Panc1 (cell line): Measurements from ENCODE around the gene NUFIP1. TPM values are rescaled to one million over a fixed set of nuclear protein-coding genes. Genes with fewer than 3 reads are reported as not detected.

Source experiments
- ATAC-seq: fragments of 200-7000 bp; cut with Tn5 transposase; 2 replicates; pipeline ENCODE4 v1.9.1; 2020; ENCODE audit warnings: mild to moderate bottlenecking, moderate library complexity
- BruUV-seq: library from RNA; stranded (reverse); fragments of 400-500 nt; replicated peaks from 2 replicates; lab custom pipeline; 2021; lab: Mats Ljungman, UMichigan
- CTCF ChIA-PET: fragments of 300-600 bp; sonication (Branson Sonifier 250); formaldehyde crosslinking; loops from one replicate; lab custom pipeline; 2022; ENCODE audit warnings: antibody characterized with exemption; lab: Charles Lee
- POLR2A ChIA-PET: fragments of 300-600 bp; sonication (Branson Sonifier 250); formaldehyde crosslinking; loops from one replicate; lab custom pipeline; 2022; ENCODE audit warnings: antibody characterized with exemption; lab: Charles Lee
- DNase-seq: peaks from one replicate; pipeline ENCODE4 v3.0.0-alpha.2; 2010; ENCODE audit warnings: low read depth, low spot score
- H3K27ac ChIP-seq: 2 replicates; pipeline ENCODE4 v1.5.1; 2011; ENCODE audit warnings: mild to moderate bottlenecking, low read length, inconsistent platforms
- H3K27me3 ChIP-seq: fragments of 200-500 bp; sonication (Bioruptor generic); 2 replicates; pipeline ENCODE4 v1.6.0; 2014; ENCODE audit warnings: low read length, inconsistent platforms; ENCODE audit not compliant: control insufficient read depth, insufficient read depth
- H3K36me3 ChIP-seq: fragments of 200-500 bp; sonication (Bioruptor generic); 2 replicates; pipeline ENCODE4 v1.5.1; 2014; ENCODE audit warnings: inconsistent platforms, mild to moderate bottlenecking, low read length, moderate library complexity; ENCODE audit not compliant: control insufficient read depth, insufficient read depth
- H3K4me1 ChIP-seq: 2 replicates; pipeline ENCODE4 v1.5.1; 2011; ENCODE audit warnings: inconsistent platforms, mild to moderate bottlenecking, low read length, moderate library complexity; ENCODE audit not compliant: control insufficient read depth, insufficient read depth
- H3K4me3 ChIP-seq, 2 experiments: 2 replicates each; pipeline ENCODE4 v1.5.1; 2011 to 2012; ENCODE audit warnings: low read depth in 2 of 2, low read length in 2 of 2, mild to moderate bottlenecking in 2 of 2, inconsistent platforms in 1 of 2, moderate library complexity in 1 of 2
- H3K9me3 ChIP-seq: fragments of 200-500 bp; sonication (Bioruptor generic); 2 replicates; pipeline ENCODE4 v1.5.1; 2014; ENCODE audit warnings: low read depth, mild to moderate bottlenecking, inconsistent platforms, low read length, moderate library complexity; ENCODE audit not compliant: control insufficient read depth, insufficient read depth
- CTCF ChIP-seq: fragments of 450-650 bp; IDR thresholded peaks from 2 replicates; pipeline ENCODE4 v1.5.1; 2017; ENCODE audit warnings: mild to moderate bottlenecking
- POLR2AphosphoS5 ChIP-seq: IDR thresholded peaks from 2 replicates; pipeline ENCODE4 v1.6.1; 2012; ENCODE audit warnings: mild to moderate bottlenecking, low read depth, low read length, moderate library complexity
- REST ChIP-seq, 2 experiments: IDR thresholded peaks; 2 replicates each; pipeline ENCODE4 v1.6.1; 2011 to 2012; ENCODE audit warnings: low read depth in 2 of 2, control low read depth in 1 of 2, low read length in 1 of 2, mild to moderate bottlenecking in 1 of 2, moderate library complexity in 1 of 2; ENCODE audit not compliant: insufficient read depth in 1 of 2
- SIN3A ChIP-seq: IDR thresholded peaks from 2 replicates; pipeline ENCODE4 v1.6.1; 2012; ENCODE audit warnings: low read depth, mild to moderate bottlenecking, low read length, moderate library complexity, borderline replicate concordance; ENCODE audit not compliant: insufficient read depth
- TCF7L2 ChIP-seq: IDR thresholded peaks from 2 replicates; pipeline ENCODE4 v1.6.1; 2011; ENCODE audit warnings: mild to moderate bottlenecking, low read depth, low read length, inconsistent platforms
- in situ Hi-C: cut with HindIII; loops from 2 replicates; pipeline ENCODE4 v1.10.0; 2016; ENCODE audit warnings: low sequenced_read_pairs, low pct_unique_long_range_greater_than_20kb
- intact Hi-C: fragments of 100-400 bp; cut with micrococcal nuclease; formaldehyde crosslinking; loops from one replicate; pipeline ENCODE4 v1.10.0; 2022; ENCODE audit not compliant: unreplicated experiment
- total RNA-seq: library from RNA; stranded (reverse); gene quantifications from one replicate; pipeline ENCODE4 v1.2.1, GENCODE V29; 2021; ENCODE audit not compliant: unreplicated experiment

The NUFIP1 gene
- total RNA-seq, 1 experiment from 2014 or later, result 6.6 TPM

GRCh38 chr13:44929692-44930091 is 59.6 kb downstream of the NUFIP1 start:
- DNase-seq (no peak), ATAC-seq (no peak)
- no peak overlapping the region for H3K27ac ChIP-seq
- in situ Hi-C loops (no loop called here), intact Hi-C loops (no loop called here)
- H3K4me1 ChIP-seq, result no peaks in the 10 kb centered on the region
- H3K27me3 ChIP-seq, result no peaks in the 10 kb centered on the region
- BruUV-seq, result no TSS peak
- TF ChIP-seq REST (IDR thresholded peaks at IDR 0.05; ENCODE audit: insufficient read depth in 1 of 2, low read depth in 2 of 2, low read length in 1 of 2), result no peak
- no peak for TF ChIP-seq CTCF
- TF ChIP-seq TCF7L2, result no peak
- TF ChIP-seq SIN3A, result no peak
- no peak for TF ChIP-seq POLR2AphosphoS5
- ChIA-PET CTCF (no interaction called here), POLR2A (no interaction called here)
- no peaks in the 10 kb centered on the region for H3K9me3 ChIP-seq
- no peak overlapping the region for H3K4me3 ChIP-seq
- no peaks in the 10 kb centered on the region for H3K36me3 ChIP-seq

GRCh38 chr13:44927968-44928367 is 61.3 kb downstream of the NUFIP1 start:
- CTCF ChIA-PET, result interaction anchor here (0.6 kb wide), 1 partner anchor 119 kb away, joined by 3 read pairs; no protein-coding TSS in a partner anchor
- ATAC-seq (no peak), DNase-seq (no peak)
- Histone ChIP-seq H3K27ac (no peak overlapping the region), H3K36me3 (no peaks in the 10 kb centered on the region), H3K9me3 (no peaks in the 10 kb centered on the region), H3K27me3 (no peaks in the 10 kb centered on the region), H3K4me1 (no peaks in the 10 kb centered on the region), H3K4me3 (no peak overlapping the region)
- BruUV-seq, result no TSS peak
- in situ Hi-C loops, result no loop called here
- POLR2A ChIA-PET, result no interaction called here
- intact Hi-C loops, result no loop called here
- TF ChIP-seq SIN3A (no peak), REST (IDR thresholded peaks at IDR 0.05; ENCODE audit: insufficient read depth in 1 of 2, low read depth in 2 of 2, low read length in 1 of 2) (no peak), CTCF (no peak), TCF7L2 (no peak), POLR2AphosphoS5 (no peak)
